ENCODE measurements around the gene ROCK2. TPM values are rescaled to one million over a fixed set of nuclear protein-coding genes. Genes with fewer than 3 reads are reported as not detected.
A peak's percentile ranks its signal among the peaks of the same experiment; 100 is the strongest.

ROCK2 gene
- total RNA-seq, 1 experiment from 2014 or later, result 38.0 TPM

DNA sequence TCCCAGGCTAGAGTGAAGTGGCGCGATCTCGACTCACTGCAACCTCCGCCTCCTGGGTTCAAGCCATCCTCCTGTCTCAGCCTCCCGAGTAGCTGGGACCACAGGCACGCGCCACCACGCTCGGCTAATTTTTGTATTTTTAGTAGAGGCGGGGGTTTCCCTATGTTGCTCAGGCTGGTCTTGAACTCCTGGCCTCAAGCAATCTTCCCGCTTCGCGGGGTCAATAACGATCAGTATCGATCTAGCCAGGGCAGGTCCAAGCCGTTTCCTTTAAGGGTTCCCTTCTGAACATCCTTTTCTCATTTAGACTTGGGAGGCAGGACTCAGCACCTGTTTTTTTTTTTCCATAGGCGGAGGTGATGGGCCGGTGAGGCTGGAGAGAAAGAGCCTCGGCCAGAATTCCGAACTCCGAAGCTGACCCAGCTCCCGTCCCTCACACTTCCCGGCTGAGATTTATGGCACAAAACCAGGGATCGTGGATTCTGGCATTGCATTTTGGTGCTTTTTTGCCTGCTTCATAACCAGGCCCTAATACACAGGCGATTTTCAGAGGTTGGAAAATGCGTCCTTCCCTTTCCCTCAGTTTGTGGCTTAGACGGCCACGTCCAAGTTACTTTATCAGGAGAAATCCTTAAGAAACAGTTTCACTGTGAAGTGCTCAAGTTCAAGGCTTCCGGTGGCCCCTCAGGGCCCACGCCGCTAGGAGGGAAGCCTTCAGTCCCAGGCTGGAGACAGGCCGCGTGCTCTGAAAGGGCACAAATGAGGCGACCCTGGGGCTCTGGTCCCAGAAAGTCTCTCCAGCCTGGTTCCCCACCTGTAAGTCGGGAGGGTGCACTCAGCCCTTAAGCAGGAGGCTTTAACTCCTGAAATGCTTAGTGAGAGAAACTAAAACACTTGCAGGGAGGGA is 190.2 kb downstream of the ROCK2 start:
- peak overlapping the region; percentile 80 for H3K27ac ChIP-seq
- H3K4me3 ChIP-seq, result peak overlapping the region; percentile 61
- H3F3A ChIP-seq (ENCODE audit: insufficient read depth, low read depth), result peaks cover 27% of the 10 kb centered on the region
- H4K20me1 ChIP-seq (ENCODE audit: insufficient read depth), result no peaks in the 10 kb centered on the region
- intact Hi-C loops (cut with micrococcal nuclease; ENCODE audit: unreplicated experiment), result loop anchor here (5.0 kb wide), 1 partner anchor 188 kb away; the partner anchor contains the start of gene ROCK2
- no peaks in the 10 kb centered on the region for H3K79me2 ChIP-seq (ENCODE audit: low read depth)
- H3K9me2 ChIP-seq (ENCODE audit: insufficient read depth), result no peaks in the 10 kb centered on the region
- TF ChIP-seq, protein P1, sequence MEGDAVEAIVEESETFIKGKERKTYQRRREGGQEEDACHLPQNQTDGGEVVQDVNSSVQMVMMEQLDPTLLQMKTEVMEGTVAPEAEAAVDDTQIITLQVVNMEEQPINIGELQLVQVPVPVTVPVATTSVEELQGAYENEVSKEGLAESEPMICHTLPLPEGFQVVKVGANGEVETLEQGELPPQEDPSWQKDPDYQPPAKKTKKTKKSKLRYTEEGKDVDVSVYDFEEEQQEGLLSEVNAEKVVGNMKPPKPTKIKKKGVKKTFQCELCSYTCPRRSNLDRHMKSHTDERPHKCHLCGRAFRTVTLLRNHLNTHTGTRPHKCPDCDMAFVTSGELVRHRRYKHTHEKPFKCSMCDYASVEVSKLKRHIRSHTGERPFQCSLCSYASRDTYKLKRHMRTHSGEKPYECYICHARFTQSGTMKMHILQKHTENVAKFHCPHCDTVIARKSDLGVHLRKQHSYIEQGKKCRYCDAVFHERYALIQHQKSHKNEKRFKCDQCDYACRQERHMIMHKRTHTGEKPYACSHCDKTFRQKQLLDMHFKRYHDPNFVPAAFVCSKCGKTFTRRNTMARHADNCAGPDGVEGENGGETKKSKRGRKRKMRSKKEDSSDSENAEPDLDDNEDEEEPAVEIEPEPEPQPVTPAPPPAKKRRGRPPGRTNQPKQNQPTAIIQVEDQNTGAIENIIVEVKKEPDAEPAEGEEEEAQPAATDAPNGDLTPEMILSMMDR (conservative IDR thresholded peaks at IDR 0.05), result no peak
- TF ChIP-seq EZH2 (IDR thresholded peaks at IDR 0.05; ENCODE audit: low read depth), result no peak
- BruUV-seq (replicated peaks), result TSS peak; percentile 99
- CTCF ChIA-PET, result interaction anchor here (0.5 to 0.6 kb wide), 2 partner anchors 142 to 264 kb away, joined by 3 read pairs; no protein-coding TSS in a partner anchor
- no peaks in the 10 kb centered on the region for H3K9me3 ChIP-seq (ENCODE audit: insufficient read depth, low read depth)
- H3K27me3 ChIP-seq (ENCODE audit: insufficient read depth, low read depth), result no peaks in the 10 kb centered on the region
- peak overlapping the region; percentile 98 for H3K4me2 ChIP-seq
- POLR2A ChIA-PET (ENCODE audit: unreplicated experiment), result interaction anchor here (0.6 kb wide), 2 partner anchors 15 to 327 kb away, joined by 3 to 7 read pairs; no protein-coding TSS in a partner anchor
- H3K4me1 ChIP-seq (replicated peaks; ENCODE audit: insufficient read depth), result peaks cover 30% of the 10 kb centered on the region
- no peak for DNase-seq
- H3K36me3 ChIP-seq (ENCODE audit: low read depth), result no peaks in the 10 kb centered on the region
- peak overlapping the region; percentile 97 for H2AFZ ChIP-seq

DNA sequence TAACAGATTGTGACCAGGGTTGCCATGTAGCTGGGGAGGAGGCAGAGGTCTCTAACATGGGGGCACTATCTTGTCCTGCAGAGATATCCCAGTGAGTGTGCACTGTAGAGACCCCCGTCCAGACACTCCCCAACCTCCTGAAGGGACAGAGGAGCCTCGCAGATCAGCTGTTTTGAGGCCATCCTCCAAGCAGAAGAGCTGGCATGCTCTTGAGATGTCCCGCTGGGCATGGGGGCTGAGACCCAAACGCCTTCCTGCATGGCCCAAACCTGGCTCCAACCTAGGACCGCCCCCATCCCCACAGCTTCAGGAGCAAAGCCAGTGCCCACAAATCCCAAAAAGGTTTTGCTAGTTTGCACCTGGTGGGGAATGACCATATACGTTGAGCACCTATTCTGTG is 191.8 kb downstream of the ROCK2 start:
- Histone ChIP-seq H3K36me3 (ENCODE audit: low read depth) (no peaks in the 10 kb centered on the region), H2AFZ (no peak overlapping the region), H3K27me3 (ENCODE audit: insufficient read depth, low read depth) (no peaks in the 10 kb centered on the region), H3K27ac (no peak overlapping the region), H3K4me2 (no peak overlapping the region), H3K9me3 (ENCODE audit: insufficient read depth, low read depth) (no peaks in the 10 kb centered on the region), H3K4me3 (no peak overlapping the region), H3K9me2 (ENCODE audit: insufficient read depth) (no peaks in the 10 kb centered on the region), H3F3A (ENCODE audit: insufficient read depth, low read depth) (peaks cover 27% of the 10 kb centered on the region), H3K79me2 (ENCODE audit: low read depth) (no peaks in the 10 kb centered on the region), H3K4me1 (replicated peaks; ENCODE audit: insufficient read depth) (peaks cover 30% of the 10 kb centered on the region), H4K20me1 (ENCODE audit: insufficient read depth) (no peaks in the 10 kb centered on the region)
- ChIA-PET POLR2A (ENCODE audit: unreplicated experiment) (no interaction called here), CTCF (interaction anchor here (0.5 kb wide), 1 partner anchor 336 kb away, joined by 4 read pairs; no protein-coding TSS in a partner anchor)
- no peak for DNase-seq
- intact Hi-C loops (cut with micrococcal nuclease; ENCODE audit: unreplicated experiment), result loop anchor here (5.0 kb wide), 1 partner anchor 190 kb away; the partner anchor contains the start of gene ROCK2
- no TSS peak for BruUV-seq (replicated peaks)
- TF ChIP-seq EZH2 (IDR thresholded peaks at IDR 0.05; ENCODE audit: low read depth), result no peak
- TF ChIP-seq, protein P1 (conservative IDR thresholded peaks at IDR 0.05), result no peak

DNA sequence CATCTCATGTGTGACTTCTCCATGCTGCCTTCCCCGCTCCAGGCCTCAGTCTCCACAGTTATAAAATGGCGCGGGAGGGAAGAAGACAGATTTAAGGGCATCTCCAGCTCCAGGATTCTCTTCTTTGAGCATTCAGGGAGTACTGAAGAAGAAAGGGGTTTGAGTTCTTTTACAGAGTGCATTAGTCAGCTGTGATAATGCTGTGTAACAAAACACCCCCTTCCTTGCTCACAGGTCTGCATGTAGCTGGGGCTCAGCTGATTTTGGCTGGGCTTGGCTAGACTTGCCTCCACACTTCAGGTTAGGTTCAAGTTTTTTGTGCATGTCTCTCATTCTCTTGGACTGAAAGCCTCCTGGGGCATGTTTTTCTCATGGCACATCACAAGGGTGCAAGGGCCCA is 197.2 kb downstream of the ROCK2 start:
- peaks cover 16% of the 10 kb centered on the region for H3K4me1 ChIP-seq (replicated peaks; ENCODE audit: insufficient read depth)
- ChIA-PET POLR2A (ENCODE audit: unreplicated experiment) (no interaction called here), CTCF (no interaction called here)
- no peak overlapping the region for H3K4me3 ChIP-seq
- DNase-seq, result no peak
- no peaks in the 10 kb centered on the region for H4K20me1 ChIP-seq (ENCODE audit: insufficient read depth)
- H3K27ac ChIP-seq, result no peak overlapping the region
- intact Hi-C loops (cut with micrococcal nuclease; ENCODE audit: unreplicated experiment), result no loop called here
- H3K4me2 ChIP-seq, result no peak overlapping the region
- no TSS peak for BruUV-seq (replicated peaks)
- H3K9me2 ChIP-seq (ENCODE audit: insufficient read depth), result no peaks in the 10 kb centered on the region
- TF ChIP-seq, protein P1 (conservative IDR thresholded peaks at IDR 0.05), result no peak
- no peak for TF ChIP-seq EZH2 (IDR thresholded peaks at IDR 0.05; ENCODE audit: low read depth)
- no peaks in the 10 kb centered on the region for H3K36me3 ChIP-seq (ENCODE audit: low read depth)
- H3K9me3 ChIP-seq (ENCODE audit: insufficient read depth, low read depth), result no peaks in the 10 kb centered on the region
- H3F3A ChIP-seq (ENCODE audit: insufficient read depth, low read depth), result peaks cover 12% of the 10 kb centered on the region; the same call in 1 of the 2 replicates
- H2AFZ ChIP-seq, result no peak overlapping the region
- H3K27me3 ChIP-seq (ENCODE audit: insufficient read depth, low read depth), result peaks cover 14% of the 10 kb centered on the region; the same call in 1 of the 2 replicates
- no peaks in the 10 kb centered on the region for H3K79me2 ChIP-seq (ENCODE audit: low read depth)

Data from PC-9 (cell line).